Measurements from ENCODE around the gene ASF1B.

Gene ASF1B

DNA sequence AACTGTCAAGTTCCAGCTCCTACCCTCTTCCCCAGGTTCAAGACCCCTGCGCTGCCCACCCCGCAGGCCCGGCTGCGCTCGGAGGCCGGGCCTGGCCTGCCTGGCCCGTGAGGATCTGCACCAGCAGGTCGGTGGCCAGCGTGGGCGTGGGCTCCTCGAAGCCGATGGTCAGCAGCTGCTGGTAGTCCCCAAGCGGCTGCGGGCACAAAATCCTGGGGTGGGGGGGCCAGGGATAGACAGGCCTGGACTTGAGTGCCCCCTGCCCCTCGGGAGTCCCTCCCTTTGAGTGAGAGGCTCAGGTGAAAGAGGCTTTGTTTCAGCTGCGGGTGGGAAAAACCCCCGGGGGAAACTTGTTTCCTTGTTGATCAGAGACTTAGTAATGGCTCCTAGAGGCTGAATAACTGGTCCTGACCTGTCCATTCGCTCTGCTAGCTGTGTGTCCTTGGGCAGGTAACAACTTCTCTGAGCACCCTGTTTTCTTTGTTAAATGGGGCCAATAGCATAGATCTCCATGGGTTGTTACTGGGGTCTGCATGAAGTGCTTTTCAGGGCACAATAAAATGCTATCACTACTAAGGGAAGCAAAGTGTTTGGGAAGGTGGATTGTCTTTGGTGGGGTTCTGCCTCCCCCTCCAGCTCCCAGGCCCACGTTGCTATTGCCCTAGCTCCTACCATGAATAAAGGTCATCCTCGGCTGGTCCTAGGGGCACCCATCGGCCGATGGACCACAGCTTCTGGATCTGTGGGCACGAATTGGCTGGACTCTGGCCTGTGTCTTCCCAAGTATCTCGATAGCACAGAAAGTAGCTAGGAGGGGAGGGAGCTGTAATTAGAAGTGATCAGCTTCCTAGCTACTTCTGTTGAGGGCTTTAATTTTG, 54.4 kb downstream of the ASF1B start:
- DNase-seq = no peak

DNA sequence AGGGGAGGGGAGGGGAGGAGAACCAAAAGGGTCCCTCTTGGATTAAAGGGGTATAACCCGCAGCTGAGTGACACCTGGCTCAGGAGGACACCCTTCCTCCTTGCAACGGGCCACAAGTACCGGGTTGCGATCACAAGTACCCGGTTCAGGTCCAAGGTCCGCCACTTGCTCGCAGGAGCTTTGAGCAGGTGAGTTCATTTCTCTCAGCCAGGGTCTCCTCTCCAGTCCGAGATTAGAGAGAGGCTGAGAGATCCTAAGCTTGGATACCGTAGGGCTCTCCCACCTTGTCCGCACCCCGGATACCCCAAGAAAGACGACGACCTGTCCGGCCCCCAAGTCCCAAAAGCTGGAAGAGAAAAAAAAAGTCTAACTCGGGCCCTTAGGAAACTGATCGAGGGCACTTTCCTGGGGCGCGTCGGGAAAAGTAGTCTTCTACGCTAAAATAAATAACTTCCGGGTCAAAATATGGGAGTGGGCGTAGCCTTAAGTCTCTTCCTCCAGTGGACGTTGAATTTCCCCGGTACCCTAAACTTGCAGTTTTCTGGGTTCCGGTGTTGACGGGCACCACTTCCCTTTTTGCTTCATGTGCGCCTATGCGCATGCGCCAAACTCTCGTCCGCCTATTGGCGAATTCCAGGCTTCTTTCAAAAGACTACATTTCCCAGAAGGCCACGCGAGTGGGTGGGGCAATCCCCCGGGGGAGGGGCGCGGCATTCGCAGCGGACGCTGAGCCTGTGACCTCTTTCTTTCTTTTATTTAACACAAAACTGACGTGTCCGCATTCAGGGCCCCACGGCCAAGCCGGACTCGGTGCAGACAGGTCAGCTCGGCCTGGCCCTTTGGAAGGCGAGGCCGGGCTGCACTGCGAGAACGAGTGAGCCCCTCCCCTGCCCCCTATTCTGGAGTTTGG, 55.2 kb downstream of the ASF1B start:
- DNase-seq = peak; percentile 99

DNA sequence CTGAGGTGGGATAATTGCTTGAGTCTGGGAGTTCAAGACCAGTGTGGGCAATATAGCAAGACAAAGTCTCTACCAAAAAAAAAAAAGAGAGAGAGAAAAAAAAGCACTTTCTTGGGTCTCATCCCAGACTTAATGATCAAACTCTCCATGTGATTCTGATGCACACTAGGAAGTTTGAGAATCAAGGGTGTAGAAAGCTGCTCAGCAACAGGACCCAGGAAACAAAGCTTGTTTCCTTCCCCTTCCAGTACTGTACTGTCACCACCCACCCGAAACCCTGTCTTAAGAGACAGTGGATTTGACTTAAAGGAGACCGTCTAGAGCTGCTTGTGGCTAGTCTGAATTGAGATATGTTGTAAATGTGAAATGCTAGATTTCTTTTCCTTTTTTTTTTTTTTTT, 58.0 kb downstream of the ASF1B start:
- DNase-seq = no peak

DNA sequence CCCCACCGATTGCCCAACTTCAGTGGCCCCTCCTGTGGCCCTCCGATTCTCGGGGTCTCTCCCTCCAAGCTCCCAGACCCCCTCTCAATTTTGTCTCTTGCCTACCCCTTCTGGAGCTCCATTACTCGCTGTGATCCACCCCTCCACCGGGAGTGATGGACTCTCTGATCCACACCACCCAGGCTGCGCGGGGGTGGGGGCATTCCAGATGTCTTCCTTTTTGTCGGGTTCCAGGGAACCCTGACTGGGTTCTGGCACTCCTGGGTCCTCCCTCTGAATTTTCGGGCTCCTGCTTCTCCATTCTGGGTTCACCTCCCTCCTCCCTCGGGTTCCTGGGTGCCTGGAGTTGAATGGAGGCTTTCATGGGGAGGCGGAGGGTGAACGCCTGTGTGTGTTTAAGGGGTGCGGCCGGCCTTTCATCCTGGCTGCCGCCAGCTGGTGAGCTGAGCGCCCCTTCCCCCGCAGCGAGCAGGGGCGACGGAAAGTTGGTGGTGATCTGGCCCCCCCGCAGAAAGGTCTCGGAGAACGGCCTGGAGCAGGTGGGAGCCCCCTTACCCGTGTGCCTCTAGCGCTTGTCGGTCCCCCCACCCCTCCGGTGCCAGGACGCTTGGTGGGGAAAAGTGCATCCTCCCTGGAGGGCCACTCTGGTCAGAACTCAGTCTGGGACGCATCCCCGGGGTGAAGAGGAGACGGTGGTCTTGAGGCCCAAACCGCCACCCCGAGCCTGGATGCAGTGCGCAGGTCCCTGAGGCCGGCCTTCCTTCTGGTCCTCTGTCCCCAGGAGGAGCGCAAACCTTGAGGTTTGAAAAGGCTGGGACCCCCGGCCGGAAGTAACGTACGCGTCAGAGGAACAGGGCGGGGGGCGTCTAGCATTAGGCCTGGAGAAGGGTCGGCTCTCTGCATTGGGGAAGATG, 62.2 kb downstream of the ASF1B start:
- peak; percentile 28 for DNase-seq

DNA sequence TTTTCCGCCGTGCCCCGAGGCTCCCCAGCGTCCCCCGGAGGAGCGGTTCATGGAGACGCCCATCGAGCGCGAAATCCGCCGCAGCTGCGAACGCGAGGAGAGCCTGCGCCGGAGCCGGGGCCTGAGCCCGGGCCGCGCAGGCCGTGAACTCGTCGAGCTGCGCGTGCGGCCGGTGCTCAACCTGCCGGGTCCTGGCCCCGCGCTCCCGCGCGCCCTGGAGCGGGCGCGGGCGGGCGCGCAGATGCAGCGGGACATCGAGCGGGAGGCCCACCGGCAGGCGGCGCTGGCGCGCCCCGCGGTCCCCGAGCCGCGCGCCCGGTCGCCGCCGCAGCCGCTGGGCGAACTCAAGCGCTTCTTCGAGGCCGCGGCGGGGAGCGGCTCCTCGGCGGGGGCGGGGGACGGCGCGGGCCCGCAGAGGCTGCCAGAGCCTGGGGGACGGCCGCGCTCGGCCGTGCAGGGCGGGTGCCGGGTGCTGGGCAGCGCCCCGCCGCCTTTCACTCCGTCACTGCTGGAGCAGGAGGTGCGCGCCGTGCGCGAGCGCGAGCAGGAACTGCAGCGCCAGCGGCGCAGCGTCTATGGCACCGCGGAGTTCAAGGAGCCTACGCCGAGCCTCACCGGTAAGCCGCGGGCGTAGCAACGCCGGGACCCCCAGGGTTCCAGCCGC, 63.0 kb downstream of the ASF1B start:
- peak; percentile 82 for DNase-seq

DNA sequence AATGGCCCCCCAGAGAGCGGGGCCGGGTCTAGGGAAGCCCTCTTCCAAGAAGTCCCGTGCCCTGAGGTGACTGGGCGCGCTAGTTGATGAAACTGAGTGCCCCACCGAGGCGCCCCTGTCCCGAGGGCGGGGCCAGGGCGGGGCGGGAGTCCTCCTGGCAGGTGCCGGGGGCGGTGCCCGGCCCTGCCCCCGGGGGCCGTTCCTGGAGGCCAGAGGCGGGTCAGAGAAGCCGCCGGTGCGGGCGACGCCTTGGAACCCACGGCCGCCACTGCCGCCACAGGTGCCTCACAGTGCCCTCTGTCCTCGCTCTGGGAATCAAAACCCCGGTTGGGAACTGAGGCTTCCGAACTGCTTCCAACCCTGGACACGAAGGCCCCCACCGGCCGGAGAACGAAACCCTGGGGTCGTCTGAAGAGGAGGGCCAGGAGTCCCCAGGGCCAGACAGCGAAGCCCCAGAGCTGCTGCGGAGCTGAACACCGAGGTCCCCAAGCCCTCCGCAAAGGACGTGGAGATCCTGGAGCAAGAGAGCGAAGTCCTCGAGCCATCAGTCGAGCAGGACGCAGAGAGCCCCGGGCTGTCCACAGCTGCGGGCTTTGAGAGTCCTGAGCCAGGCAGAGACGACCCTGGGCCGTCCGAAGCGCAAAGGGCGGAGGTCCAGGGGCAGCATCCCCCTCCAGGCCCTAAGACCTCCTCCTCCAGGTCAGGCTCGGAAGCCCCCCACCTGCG, 63.7 kb downstream of the ASF1B start, which contains the start of gene MISP3:
MISP3 (plus strand) TSS at position 252 of the 726 bp plus-strand sequence. CDS start 524 bp downstream, outside the sequence.
- peak; percentile 52 for DNase-seq

DNA sequence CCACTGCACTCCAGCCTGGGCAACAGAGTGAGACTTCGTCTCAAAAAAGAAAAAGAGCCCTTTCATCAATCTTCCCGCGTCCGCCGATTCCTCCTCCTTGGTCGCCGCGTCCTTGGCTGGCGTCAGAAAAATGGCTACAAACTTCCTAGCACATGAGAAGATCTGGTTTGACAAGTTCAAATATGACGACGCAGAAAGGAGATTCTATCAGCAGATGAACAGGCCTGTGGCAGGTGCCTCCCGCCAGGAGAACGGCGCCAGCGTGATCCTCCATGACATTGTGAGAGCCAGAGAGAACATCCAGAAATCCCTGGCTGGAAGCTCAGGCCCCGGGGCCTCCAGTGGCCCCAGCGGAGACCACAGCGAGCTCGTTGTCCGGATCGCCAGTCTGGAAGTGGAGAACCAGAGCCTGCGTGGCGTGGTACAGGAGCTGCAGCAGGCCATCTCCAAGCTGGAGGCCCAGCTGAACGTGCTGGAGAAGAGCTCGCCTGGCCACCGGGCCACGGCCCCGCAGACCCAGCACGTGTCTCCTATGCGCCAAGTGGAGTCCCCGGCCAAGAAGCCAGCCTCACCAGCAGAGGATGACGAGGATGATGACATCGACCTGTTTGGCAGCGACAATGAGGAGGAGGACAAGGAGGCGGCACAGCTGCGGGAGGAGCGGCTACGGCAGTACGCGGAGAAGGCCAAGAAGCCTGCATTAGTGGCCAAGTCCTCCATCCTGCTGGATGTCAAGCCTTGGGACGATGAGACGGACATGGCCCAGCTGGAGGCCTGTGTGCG, 65.9 kb downstream of the ASF1B start:
- DNase-seq = no peak
